GM12878 (cell line): ENCODE data around the gene TMEM72. TPM values are rescaled to one million over a fixed set of nuclear protein-coding genes. Genes with fewer than 3 reads are reported as not detected.

ENCODE experiments used
- BCL11A ChIP-seq: IDR thresholded peaks from 2 replicates; pipeline ENCODE4 v1.6.1; 2011; ENCODE audit warnings: low read depth, low read length
- BCLAF1 ChIP-seq: fragments of 450-650 bp; IDR thresholded peaks from 2 replicates; pipeline ENCODE4 v1.6.1; 2017; ENCODE audit warnings: antibody characterized with exemption, mild to moderate bottlenecking, moderate library complexity
- CEBPB ChIP-seq, 2 experiments: fragments of 150-350 bp in 1 of 2; IDR thresholded peaks; 2 replicates each; pipeline ENCODE4 v1.6.1; 2012 to 2014; ENCODE audit warnings: low read depth in 2 of 2, low read length in 2 of 2, borderline replicate concordance in 1 of 2, inconsistent platforms in 1 of 2
- CHD2 ChIP-seq: IDR thresholded peaks from 2 replicates; pipeline ENCODE4 v1.6.1; 2011; ENCODE audit warnings: low read depth, low read length, improper control_type of control experiment, borderline replicate concordance
- CHD4 ChIP-seq: fragments of 200-600 bp; sonication (generic); IDR thresholded peaks from 2 replicates; pipeline ENCODE4 v1.6.1; 2016; ENCODE audit warnings: mild to moderate bottlenecking
- ELK1 ChIP-seq: IDR thresholded peaks from 2 replicates; pipeline ENCODE4 v1.6.1; 2012; ENCODE audit warnings: low read depth, low read length, improper control_type of control experiment
- EP300 ChIP-seq, 2 experiments: fragments of 150-350 bp in 1 of 2; IDR thresholded peaks; 2 replicates each; pipeline ENCODE4 v1.6.1; 2011 to 2012; ENCODE audit warnings: low read depth in 2 of 2, low read length in 2 of 2, borderline replicate concordance in 1 of 2, improper control_type of control experiment in 1 of 2, inconsistent platforms in 1 of 2; ENCODE audit not compliant: control insufficient read depth in 1 of 2
- FOXK2 ChIP-seq: fragments of 450-650 bp; IDR thresholded peaks from 2 replicates; pipeline ENCODE4 v1.6.1; 2017; ENCODE audit warnings: mild to moderate bottlenecking, moderate library complexity
- IKZF2 ChIP-seq, 2 experiments: fragments of 450-650 bp; IDR thresholded peaks; 2 replicates each; pipeline ENCODE4 v1.6.1; 2017; ENCODE audit warnings: mild to moderate bottlenecking in 2 of 2, moderate library complexity in 2 of 2
- KLF5 ChIP-seq: fragments of 450-650 bp; IDR thresholded peaks from 2 replicates; pipeline ENCODE4 v1.6.1; 2014; ENCODE audit warnings: mild to moderate bottlenecking; ENCODE audit not compliant: partially characterized antibody
- PKNOX1 ChIP-seq: fragments of 450-650 bp; IDR thresholded peaks from 2 replicates; pipeline ENCODE4 v1.6.1; 2016; ENCODE audit warnings: mild to moderate bottlenecking
- PRDM15 ChIP-seq: fragments of 450-650 bp; formaldehyde crosslinking; IDR thresholded peaks from 2 replicates; pipeline ENCODE4 v1.4.0; 2020; ENCODE audit warnings: mild to moderate bottlenecking, moderate library complexity
- SMAD1 ChIP-seq: fragments of 450-650 bp; IDR thresholded peaks from 2 replicates; pipeline ENCODE4 v1.6.1; 2018; ENCODE audit warnings: mild to moderate bottlenecking, low read depth; ENCODE audit not compliant: partially characterized antibody
- SUPT20H ChIP-seq: IDR thresholded peaks from 2 replicates; pipeline ENCODE4 v1.6.1; 2011; ENCODE audit warnings: low read depth, mild to moderate bottlenecking, low read length, moderate library complexity, borderline replicate concordance; ENCODE audit not compliant: control insufficient read depth
- USF2 ChIP-seq: IDR thresholded peaks from 2 replicates; pipeline ENCODE4 v1.6.1; 2011; ENCODE audit warnings: low read depth, low read length, improper control_type of control experiment, borderline replicate concordance
- ZZZ3 ChIP-seq: IDR thresholded peaks from 2 replicates; pipeline ENCODE4 v1.6.1; 2011; ENCODE audit warnings: low read depth; ENCODE audit not compliant: control insufficient read depth, insufficient read length
- polyA plus RNA-seq, 11 experiments: library from polyadenylated mRNA; depleted of rRNA in 4 of 11; unstranded in 6 of 11; stranded (reverse) in 5 of 11; fragments of >200 nt; fragmentation: Nextera tagmentation in 4 of 11; fragmentation: Illumina TruSeq in 1 of 11; extraction: Ambion mirVana in 4 of 11; extraction: Trizol in 1 of 11; gene quantifications; 1 replicate in 1 of 11; 2 replicates in 10 of 11; pipeline versions ENCODE4 v1.2.1 to v1.2.3, GENCODE V29; 2011 to 2016; ENCODE audit warnings: inconsistent platforms in 2 of 11, missing spikeins in 2 of 11, low read depth in 1 of 11
- total RNA-seq, 4 experiments: library from RNA; depleted of rRNA in 3 of 4; stranded (reverse); fragments of >200 nt in 3 of 4; fragmentation: Illumina TruSeq in 1 of 4; extraction: Trizol in 1 of 4; gene quantifications; 2 replicates each; pipeline versions ENCODE4 v1.2.1 to v1.2.3, GENCODE V29; 2013 to 2021

The TMEM72 gene
- total and polyA plus RNA-seq, 10 of the 15 experiments (the other 5 are each of a cell fraction or from before 2014, with no cell fraction given), result 0.12 TPM; not detected in 9

GRCh38 chr10:44947371-44948152, 36.4 kb downstream of the TMEM72 start (continued):
- TF ChIP-seq PRDM15 (no peak), PKNOX1 (peak; percentile 66), BCL11A (peak; percentile 39; the same call in 1 of the 2 replicates), CEBPB (IDR thresholded peaks at IDR 0.05; ENCODE audit: borderline replicate concordance in 1 of 2, low read depth in 2 of 2, low read length in 2 of 2) (no peak), ELK1 (no peak), CHD4 (no peak), BCLAF1 (no peak), ZZZ3 (no peak), FOXK2 (no peak), IKZF2 (IDR thresholded peaks at IDR 0.05) (peak; percentile 90 to 92), SUPT20H (no peak), USF2 (no peak), SMAD1 (no peak), CHD2 (no peak), EP300 (IDR thresholded peaks at IDR 0.05; ENCODE audit: borderline replicate concordance in 1 of 2, control insufficient read depth in 1 of 2, low read depth in 2 of 2, low read length in 2 of 2) (no peak), KLF5 (no peak)
